ENCODE data around the gene VSIR.

The VSIR gene

DNA sequence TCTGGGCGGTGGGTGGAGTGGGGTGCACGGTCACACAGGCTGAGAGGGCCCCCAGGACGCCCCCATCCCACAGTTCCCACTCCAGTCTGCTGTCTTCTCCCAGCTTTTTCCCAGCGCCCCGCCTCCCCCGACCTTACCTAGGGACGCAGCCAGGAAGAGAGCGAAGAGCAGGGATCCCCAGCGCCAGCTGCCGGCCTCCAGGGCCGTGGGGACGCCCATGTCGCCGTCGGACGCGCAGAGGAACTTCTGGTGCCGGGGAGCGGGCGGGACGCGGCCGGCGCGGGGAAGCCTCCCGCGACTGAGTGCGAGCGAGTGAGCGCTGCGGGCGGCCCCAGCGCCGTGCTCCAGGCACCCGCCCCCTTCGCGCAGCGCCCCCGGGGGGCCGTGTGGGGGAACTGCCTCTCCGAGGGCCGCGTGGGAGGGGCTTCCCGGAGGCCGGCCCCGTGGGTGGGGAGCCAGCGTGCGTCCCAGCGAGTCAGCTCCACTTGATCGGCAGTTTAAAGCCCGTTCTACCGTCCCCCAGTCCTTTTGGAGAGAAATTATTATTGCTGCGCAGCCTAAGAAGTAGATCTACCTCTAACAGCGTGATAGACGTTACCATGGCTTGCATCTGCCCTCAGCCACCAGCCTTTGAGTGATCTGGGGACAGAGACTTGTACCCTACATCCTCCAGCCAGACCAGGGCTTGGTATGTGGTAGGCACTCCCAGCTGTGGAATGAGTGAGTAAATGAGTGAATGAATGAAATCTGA, at the start of gene VSIR:
TSS of gene VSIR (minus strand) at position 300 of the 751 bp plus-strand sequence. CDS start at position 219, 81 bp downstream.
- DNase-seq (ENCODE audit: insufficient read length, low spot score): peak; percentile 74
- FAIRE-seq: peak; percentile 18

- FAIRE-seq: no peak
- DNase-seq (ENCODE audit: insufficient read length, low spot score): no peak
These were observed 48.8 kb upstream of the VSIR start for GRCh38 chr10:71821909-71822763.

DNA sequence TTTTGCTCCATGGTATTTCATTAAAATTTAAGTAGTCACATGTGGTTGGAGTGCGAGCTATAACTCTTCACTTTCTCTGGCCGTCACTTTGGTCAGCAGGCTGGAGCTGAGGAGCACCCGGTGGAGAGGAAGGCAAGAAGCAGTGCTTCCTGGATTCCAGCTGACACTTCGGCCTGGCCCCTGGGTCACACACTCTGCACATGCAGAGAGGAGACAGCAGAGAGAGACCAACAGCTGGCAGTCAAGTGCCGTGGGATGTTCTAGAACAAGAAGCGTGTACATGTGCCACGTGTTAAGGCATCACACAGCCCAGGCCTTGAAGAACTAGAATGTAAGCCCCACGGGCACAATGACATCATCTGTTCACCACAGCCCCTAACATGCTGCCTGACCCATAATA, 47.6 kb upstream of the VSIR start:
- FAIRE-seq: no peak

DNA sequence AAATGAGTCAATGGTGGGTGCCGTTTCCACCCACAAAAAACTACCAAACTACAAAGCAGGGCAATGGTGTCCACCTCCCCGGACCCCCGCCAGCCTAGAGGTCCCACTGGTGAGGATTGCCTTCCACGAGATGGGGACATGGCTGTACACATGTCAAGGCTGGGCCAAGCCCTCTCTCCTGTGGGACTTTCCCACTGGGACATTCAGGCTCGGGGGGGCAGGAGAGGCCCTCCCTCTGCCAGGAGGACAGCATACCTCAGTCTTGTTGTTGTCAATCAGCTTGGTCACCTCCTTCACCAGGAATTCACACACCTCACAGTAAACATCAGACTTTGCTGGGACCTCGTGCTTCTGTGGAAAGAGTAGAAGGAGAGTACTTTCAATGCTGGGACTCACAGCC, 46.7 kb upstream of the VSIR start:
- DNase-seq (ENCODE audit: insufficient read length, low spot score) (no peak), FAIRE-seq (no peak)

More for the DNA sequence above, 47.6 kb upstream of the VSIR start:
- no peak for DNase-seq (ENCODE audit: insufficient read length, low spot score)

GRCh38 chr10:71819441-71819861, 46.1 kb upstream of the VSIR start:
- no peak for DNase-seq (ENCODE audit: insufficient read length, low spot score)
- FAIRE-seq: no peak

DNA sequence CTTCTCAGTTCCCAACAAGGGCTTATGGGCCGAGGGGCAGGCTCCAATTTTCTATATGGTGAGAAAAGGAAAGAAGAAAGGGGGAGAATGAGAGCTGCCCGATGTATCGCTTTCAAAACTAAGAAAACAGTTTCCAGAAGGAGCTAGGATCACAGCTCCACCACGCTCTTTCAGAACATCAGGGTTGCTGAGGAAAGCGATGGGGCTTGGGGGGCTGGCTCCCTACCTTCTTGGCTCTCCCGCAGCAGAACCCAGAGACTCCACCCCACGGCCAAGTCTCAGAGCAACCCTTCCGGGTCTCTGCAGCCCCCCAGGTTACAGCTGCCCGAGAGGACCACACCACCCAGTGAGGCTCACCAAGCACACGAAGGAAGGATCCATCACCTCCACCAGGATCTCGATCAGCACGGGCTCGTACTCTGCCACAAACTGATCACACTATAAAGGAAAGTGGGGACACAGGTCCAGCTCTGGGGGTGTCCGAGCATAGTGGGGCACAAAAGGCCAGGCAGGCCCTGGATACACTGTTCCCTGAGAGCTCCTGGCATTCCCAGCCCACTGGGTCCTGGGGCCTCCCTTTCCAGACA, 45.4 kb upstream of the VSIR start:
- FAIRE-seq (no peak), DNase-seq (ENCODE audit: insufficient read length, low spot score) (no peak)

DNA sequence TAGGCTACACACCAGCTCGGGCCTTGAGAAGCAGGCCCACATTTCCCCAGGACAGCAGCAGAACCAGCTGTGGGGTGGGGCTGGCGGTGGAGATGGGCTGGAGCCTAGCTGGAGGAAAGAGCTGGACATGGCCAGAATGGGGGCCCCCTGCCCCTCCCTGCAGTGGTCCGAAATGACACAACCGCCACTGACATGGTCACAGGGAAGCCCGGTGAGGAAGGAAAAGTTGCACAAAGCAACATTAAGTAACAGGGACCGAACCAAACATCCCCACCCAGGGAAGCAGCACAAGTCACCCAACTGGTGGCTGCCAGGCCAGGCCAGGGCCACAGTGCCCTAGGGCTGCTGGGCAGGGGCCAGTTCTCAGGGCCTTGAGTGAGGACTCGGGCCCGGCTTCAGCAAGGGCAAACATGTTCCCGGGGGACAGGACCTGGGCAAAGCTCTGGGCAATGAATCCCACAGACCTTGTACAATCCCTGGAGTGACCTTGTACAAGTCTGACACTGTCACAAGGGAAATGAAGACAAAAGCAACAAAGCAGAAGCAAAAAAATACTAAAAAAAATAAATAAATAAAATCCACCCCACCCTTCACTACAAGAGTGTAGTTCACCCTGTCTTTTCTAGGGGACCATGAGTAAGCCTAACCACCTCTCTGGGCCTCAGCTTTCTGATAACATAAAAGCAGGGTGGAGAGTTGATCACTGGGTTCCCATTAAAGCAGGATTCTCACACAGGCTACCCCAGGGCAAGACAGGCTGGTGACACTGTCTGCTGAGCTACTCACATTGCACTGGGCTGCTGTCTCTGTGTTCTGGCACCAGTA, 44.7 kb upstream of the VSIR start:
- DNase-seq (ENCODE audit: insufficient read length, low spot score): no peak
- FAIRE-seq: no peak

DNA sequence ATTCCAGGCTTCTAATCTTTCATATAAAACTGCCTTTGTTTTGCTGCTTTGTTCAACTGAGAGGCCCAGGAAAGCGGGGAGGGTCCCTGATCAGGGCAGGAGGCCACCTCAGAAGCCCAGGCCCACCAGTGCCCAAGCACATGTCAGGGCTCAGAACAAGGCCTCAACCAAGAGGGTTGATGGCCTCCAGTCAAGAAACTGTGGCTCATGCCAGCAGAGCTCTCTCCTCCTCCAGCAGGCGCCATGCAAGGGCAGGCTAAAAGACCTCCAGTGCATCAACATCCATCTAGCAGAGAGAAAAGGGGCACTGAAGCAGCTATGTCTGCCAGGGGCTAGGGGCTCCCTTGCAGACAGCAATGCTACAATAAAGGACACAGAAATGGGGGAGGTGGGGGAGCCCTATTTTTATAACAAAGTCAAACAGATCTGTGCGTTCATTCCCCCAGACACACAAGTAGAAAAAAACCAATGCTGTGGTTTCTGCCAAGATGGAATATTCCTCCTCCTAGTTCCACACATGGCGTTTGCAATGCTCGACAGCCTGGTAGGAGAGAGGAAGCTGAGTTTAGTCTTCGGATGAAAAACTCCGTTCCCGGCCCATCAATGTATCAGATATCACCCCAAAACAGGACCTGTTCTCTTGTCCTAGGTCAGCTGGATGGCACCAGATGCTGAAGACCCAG, 43.8 kb upstream of the VSIR start:
- FAIRE-seq: no peak
- no peak for DNase-seq (ENCODE audit: insufficient read length, low spot score)

DNA sequence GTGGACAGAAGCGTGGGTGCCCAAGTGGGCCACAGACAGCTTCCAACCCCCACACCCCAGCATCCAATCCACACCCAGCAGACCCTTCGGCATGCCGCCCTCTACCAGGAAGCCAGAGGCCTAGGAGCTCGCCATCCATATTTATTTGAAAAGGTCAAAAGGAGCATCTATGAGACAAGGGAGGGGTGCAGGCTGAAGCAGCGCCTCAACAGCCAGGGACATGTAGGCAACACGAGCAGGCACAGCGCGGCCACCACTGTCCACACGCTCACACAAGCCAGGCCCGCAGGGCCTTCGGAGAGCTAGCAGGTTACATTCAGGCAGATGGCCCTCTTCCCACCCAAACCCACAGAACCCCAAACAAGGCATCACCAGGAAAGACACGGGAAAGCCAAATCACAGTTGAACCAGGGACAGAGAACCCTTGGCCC, 43.1 kb upstream of the VSIR start:
- FAIRE-seq (no peak), DNase-seq (ENCODE audit: insufficient read length, low spot score) (no peak)

DNA sequence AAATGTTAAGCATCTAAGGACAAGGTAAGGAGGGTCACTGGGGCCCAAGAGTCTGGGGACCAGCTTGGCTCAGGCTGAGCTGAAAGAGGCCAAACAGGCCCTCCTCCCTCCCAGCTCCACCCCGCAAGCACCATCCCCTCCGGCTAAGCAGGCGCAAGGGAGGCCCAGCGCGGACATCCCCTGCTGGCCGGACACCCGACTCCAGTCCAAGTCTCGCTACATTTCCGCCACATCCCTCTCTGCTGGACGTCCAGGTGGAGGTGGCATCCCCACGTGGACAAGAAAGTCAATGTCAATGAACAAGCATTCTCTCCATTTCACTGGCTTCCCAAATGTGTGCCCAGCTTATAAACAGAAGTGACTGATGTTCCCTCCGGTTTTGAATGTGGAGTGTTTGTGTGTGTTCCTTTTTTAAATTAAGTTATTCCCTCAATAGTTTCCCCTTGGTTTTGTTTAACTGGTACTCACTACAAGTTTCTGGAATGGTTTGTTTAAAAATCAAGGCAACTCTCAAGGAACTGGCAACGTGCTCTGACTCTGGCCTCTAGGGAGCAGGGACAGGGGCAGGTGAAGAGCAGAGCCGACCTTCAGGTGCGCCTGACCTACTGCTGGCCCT, 42.3 kb upstream of the VSIR start:
- DNase-seq (ENCODE audit: insufficient read length, low spot score): no peak
- no peak for FAIRE-seq

DNA sequence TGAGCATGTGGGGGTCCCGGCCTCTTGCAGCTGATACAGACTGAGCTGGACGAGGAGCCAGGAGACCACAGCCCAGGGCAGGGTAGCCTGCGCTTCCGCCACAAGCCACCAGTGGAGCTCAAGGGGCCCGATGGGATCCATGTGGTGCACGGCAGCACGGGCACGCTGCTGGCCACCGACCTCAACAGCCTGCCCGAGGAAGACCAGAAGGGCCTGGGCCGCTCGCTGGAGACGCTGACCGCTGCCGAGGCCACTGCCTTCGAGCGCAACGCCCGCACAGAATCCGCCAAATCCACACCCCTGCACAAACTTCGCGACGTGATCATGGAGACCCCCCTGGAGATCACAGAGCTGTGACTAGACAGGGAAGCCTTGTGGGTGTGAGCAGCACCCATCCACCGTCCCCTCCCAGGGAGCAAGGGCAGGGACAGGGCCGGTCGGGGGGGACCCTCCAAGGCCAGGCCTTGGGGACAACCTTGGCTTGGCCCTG, 41.6 kb upstream of the VSIR start:
- FAIRE-seq (no peak), DNase-seq (ENCODE audit: insufficient read length, low spot score) (no peak)

DNA sequence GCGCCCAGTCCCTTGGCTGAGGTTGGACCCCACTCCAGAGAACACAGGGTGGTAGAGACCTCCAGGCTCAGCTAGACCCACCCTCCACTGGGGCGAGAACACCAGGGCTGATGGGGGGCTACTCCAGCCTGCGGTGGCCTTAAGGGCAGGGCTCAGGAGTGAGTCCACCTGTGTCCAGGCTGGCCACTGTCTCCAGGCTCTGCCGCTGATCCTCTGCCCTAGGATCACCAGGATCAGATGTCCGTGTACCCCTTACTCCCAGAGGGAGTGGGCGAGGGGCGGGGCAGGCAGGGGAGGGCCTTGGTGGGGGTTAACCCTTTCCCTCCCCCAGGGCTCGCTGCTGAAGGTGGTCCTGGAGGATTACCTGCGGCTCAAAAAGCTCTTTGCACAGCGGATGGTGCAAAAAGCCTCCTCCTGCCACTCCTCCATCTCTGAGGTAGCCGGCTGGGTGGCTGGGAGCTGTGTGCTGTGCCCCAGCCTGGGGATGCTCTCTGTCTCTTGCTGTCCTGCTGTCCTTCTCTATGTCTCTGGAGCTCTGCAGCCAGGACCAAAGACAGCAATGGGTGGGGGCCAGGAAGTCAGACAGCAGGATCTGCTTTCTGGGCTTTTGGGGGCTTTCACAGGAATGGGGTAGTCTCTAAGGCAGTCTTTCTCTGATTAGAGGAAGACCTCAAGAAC, 39.7 kb upstream of the VSIR start:
- no peak for DNase-seq (ENCODE audit: insufficient read length, low spot score)
- no peak for FAIRE-seq

DNA sequence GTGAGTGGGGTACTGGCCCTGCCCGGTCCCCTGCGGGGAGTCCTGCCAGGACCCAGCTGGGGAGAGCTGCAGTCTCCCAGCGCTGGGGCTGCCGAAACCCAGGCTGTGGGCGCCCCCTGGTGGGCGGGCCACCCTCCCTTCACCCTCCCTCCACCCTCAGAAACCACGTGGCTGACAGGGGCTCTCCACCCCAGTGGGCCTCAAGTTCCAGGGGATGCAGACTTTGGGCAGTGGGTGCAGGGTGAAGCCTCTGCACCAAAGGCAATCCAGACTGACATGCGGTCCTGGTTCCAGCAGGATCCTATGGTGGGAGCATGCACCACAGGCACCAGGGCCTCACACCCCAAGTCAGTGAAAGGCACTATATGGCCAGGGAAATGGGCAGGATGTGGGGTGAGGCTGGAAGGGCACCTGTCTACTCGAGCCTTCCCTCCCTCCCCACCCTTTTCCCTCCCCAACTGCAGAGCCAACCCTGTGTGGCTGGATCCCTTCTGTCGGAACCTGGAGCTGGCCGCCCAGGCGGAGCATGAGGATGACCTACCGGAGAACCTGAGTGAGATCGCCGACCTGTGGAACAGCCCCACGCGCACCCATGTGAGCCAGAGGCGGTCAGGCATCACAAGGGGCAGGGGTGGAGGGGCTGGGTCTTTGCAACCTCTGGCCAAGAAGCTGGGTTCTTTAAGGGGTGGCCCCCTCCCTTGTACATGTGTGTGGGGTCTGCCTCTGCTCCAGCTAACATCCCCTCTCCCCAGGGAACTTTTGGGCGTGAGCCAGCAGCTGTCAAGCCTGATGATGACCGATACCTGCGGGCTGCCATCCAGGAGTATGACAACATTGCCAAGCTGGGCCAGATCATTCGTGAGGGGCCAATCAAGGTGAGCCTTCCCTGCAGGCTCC, 38.9 kb upstream of the VSIR start:
- FAIRE-seq (peak; percentile 66), DNase-seq (ENCODE audit: insufficient read length, low spot score) (peak; percentile 94)

- DNase-seq (ENCODE audit: insufficient read length, low spot score): no peak
- FAIRE-seq: no peak
These were observed 38.0 kb upstream of the VSIR start for GRCh38 chr10:71811351-71811750.

- no peak for DNase-seq (ENCODE audit: insufficient read length, low spot score)
- no peak for FAIRE-seq
These were observed 36.9 kb upstream of the VSIR start for GRCh38 chr10:71810048-71810750.

DNA sequence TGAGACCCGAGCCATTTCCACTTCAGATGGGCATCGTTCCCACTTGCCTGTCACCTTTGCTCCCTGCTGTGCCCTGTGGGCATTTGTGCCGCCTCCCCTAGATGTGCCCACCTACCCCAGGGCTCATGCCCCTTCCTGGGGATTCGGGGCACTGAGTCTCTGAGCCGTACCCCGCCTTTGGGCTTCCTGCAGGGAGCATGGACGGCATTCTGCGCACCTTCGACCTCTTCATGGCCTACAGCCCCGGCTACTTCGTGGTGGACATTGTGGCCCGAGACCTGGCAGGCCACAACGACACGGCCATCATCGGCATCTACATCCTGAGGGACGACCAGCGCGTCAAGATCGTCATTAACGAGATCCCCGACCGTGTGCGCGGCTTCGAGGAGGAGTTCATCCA, 36.3 kb upstream of the VSIR start:
- no peak for FAIRE-seq
- DNase-seq (ENCODE audit: insufficient read length, low spot score): no peak

Measured in GM19239 (cell line).